SK-N-SH (cell line): ENCODE data around the gene NEU4. TPM values are rescaled to one million over a fixed set of nuclear protein-coding genes. Genes with fewer than 3 reads are reported as not detected.

Experiments
- CTCF ChIA-PET: fragments of 300-600, 350-600 bp; formaldehyde crosslinking; extraction: SDS; loops from one replicate; lab custom pipeline; 2021; lab: Yijun Ruan, JAX
- POLR2A ChIA-PET: fragments of 350-600 bp; sonication (Branson Sonifier 250); formaldehyde crosslinking; extraction: SDS; loops from one replicate; lab custom pipeline; 2020; ENCODE audit warnings: antibody characterized with exemption, inconsistent platforms; lab: Yijun Ruan, JAX
- DNase-seq: peaks from one replicate; pipeline ENCODE4 v3.0.0; 2012
- H2AFZ ChIP-seq: fragments of 200-600 bp; sonication (generic); 2 replicates; pipeline ENCODE4 v1.8.1; 2016; ENCODE audit warnings: antibody characterized with exemption, mild to moderate bottlenecking, low read depth
- H3F3A ChIP-seq: fragments of 200-600 bp; sonication (generic); replicated peaks from 2 replicates; pipeline ENCODE3; 2016; ENCODE audit warnings: antibody characterized with exemption, mild to moderate bottlenecking; ENCODE audit not compliant: insufficient read depth
- H3K27ac ChIP-seq, 2 experiments: fragments of 200-500 bp in 1 of 2; fragments of 200-600 bp in 1 of 2; sonication (Bioruptor generic) in 1 of 2; sonication (generic), shearing (Covaris generic) in 1 of 2; 2 replicates each; pipeline versions ENCODE4 v1.5.1 to v1.6.1; 2014 to 2016; ENCODE audit warnings: low read depth in 2 of 2, inconsistent platforms in 1 of 2, low read length in 1 of 2, mild to moderate bottlenecking in 1 of 2, mixed read lengths in 1 of 2
- H3K27me3 ChIP-seq: fragments of 200-600 bp; sonication (generic), shearing (Covaris generic); 2 replicates; pipeline ENCODE4 v1.6.1; 2016; ENCODE audit warnings: mixed run types; ENCODE audit not compliant: insufficient read depth
- H3K36me3 ChIP-seq, 2 experiments: fragments of 200-500 bp in 1 of 2; fragments of 200-600 bp in 1 of 2; sonication (Bioruptor generic) in 1 of 2; sonication (generic) in 1 of 2; replicated peaks in 1 of 2; 2 replicates each; pipeline versions ENCODE3 to v1.5.1; 2014 to 2016; ENCODE audit warnings: low read length in 1 of 2, mild to moderate bottlenecking in 1 of 2; ENCODE audit not compliant: insufficient read depth in 2 of 2, control insufficient read depth in 1 of 2
- H3K4me1 ChIP-seq, 2 experiments: fragments of 200-500 bp in 1 of 2; fragments of 200-600 bp in 1 of 2; sonication (Bioruptor generic) in 1 of 2; sonication (generic), shearing (Covaris generic) in 1 of 2; 2 replicates each; pipeline versions ENCODE4 v1.5.1 to v1.6.1; 2014 to 2016; ENCODE audit warnings: low read depth in 1 of 2, low read length in 1 of 2, mixed run types in 1 of 2; ENCODE audit not compliant: insufficient read depth in 2 of 2, control insufficient read depth in 1 of 2
- H3K4me2 ChIP-seq: fragments of 200-600 bp; sonication (generic), shearing (Covaris generic); 2 replicates; pipeline ENCODE4 v1.6.1; 2017; ENCODE audit warnings: mixed run types
- H3K4me3 ChIP-seq, 2 experiments: fragments of 200-500 bp in 1 of 2; fragments of 200-600 bp in 1 of 2; sonication (Bioruptor generic) in 1 of 2; sonication (generic), shearing (Covaris generic) in 1 of 2; 2 replicates each; pipeline versions ENCODE4 v1.5.1 to v1.8.1; 2014 to 2016; ENCODE audit warnings: low read depth in 2 of 2, inconsistent platforms in 1 of 2, low read length in 1 of 2, mild to moderate bottlenecking in 1 of 2, mixed read lengths in 1 of 2, moderate library complexity in 1 of 2
- H3K79me2 ChIP-seq: fragments of 200-600 bp; sonication (generic); 2 replicates; pipeline ENCODE4 v1.8.1; 2017; ENCODE audit warnings: mild to moderate bottlenecking; ENCODE audit not compliant: insufficient read depth
- H3K9ac ChIP-seq: fragments of 200-600 bp; sonication (generic); 2 replicates; pipeline ENCODE4 v1.6.1; 2017; ENCODE audit warnings: mixed run types
- H3K9me2 ChIP-seq: fragments of 200-600 bp; sonication (generic); 2 replicates; pipeline ENCODE4 v1.6.1; 2017; ENCODE audit warnings: mixed run types
- H3K9me3 ChIP-seq: fragments of 200-600 bp; sonication (generic); 2 replicates; pipeline ENCODE4 v1.6.1; 2017; ENCODE audit warnings: mixed run types, mild to moderate bottlenecking, moderate library complexity
- H4K20me1 ChIP-seq: fragments of 200-600 bp; sonication (generic); 2 replicates; pipeline ENCODE4 v1.6.1; 2017; ENCODE audit warnings: mild to moderate bottlenecking, mixed run types; ENCODE audit not compliant: insufficient read depth
- ELF1 ChIP-seq: IDR thresholded peaks from 2 replicates; pipeline ENCODE4 v1.4.0; 2012
- EP300 ChIP-seq, 2 experiments: IDR thresholded peaks; 2 replicates each; pipeline versions ENCODE4 v1.4.0 to v1.6.1; 2012; ENCODE audit warnings: borderline replicate concordance in 1 of 2, low read depth in 1 of 2, low read length in 1 of 2
- EZH2phosphoT487 ChIP-seq: fragments of 200-600 bp; sonication (generic); IDR thresholded peaks from 2 replicates; pipeline ENCODE4 v1.6.1; 2017; ENCODE audit warnings: low read depth, mixed run types, mild to moderate bottlenecking, antibody characterized with exemption, moderate library complexity, borderline replicate concordance
- GATA2 ChIP-seq: sonication (generic); formaldehyde crosslinking; IDR thresholded peaks from 2 replicates; pipeline ENCODE4 v1.5.0; 2020; ENCODE audit warnings: mild to moderate bottlenecking, missing genetic modification reagents
- JUND ChIP-seq: IDR thresholded peaks from 2 replicates; pipeline ENCODE4 v1.4.0; 2012
- MXI1 ChIP-seq: IDR thresholded peaks from 2 replicates; pipeline ENCODE4 v1.6.1; 2012; ENCODE audit warnings: mild to moderate bottlenecking, low read depth, low read length, improper control_type of control experiment
- SIN3A ChIP-seq: IDR thresholded peaks from 2 replicates; pipeline ENCODE4 v1.6.1; 2012; ENCODE audit warnings: low read depth, mild to moderate bottlenecking, low read length, moderate library complexity, borderline replicate concordance
- SMC3 ChIP-seq: IDR thresholded peaks from 2 replicates; pipeline ENCODE4 v1.6.1; 2012; ENCODE audit warnings: low read depth, low read length, improper control_type of control experiment
- TAF1 ChIP-seq: IDR thresholded peaks from 2 replicates; pipeline ENCODE4 v1.6.1; 2012; ENCODE audit warnings: low read depth, mild to moderate bottlenecking, low read length, moderate library complexity, borderline replicate concordance
- TEAD4 ChIP-seq: IDR thresholded peaks from 2 replicates; pipeline ENCODE4 v1.4.0; 2012; ENCODE audit warnings: mild to moderate bottlenecking, borderline replicate concordance; ENCODE audit not compliant: insufficient read depth
- YY1 ChIP-seq: IDR thresholded peaks from 2 replicates; pipeline ENCODE4 v1.4.0; 2012; ENCODE audit warnings: low read depth, mild to moderate bottlenecking
- WGBS: methylation state at CpG from one replicate; pipeline ENCODE4 v1.1.6; 2017; ENCODE audit warnings: low lambda C conversion rate; 5-methylcytosine and 5-hydroxymethylcytosine counted together
- polyA plus RNA-seq, 3 experiments: library from polyadenylated mRNA; depleted of rRNA; stranded (reverse); fragments of >200 nt; gene quantifications; 2 replicates each; pipeline ENCODE4 v1.2.3, GENCODE V29; 2012
- TF ChIP-seq, protein P1 (sequence below): IDR thresholded peaks from 2 replicates; pipeline ENCODE4; 2012
- TF ChIP-seq, protein P2 (sequence below): fragments of 150-350 bp; IDR thresholded peaks from 2 replicates; pipeline ENCODE4 v1.6.1; 2017; ENCODE audit warnings: antibody characterized with exemption, low read length, low read depth, borderline replicate concordance
- TF ChIP-seq, protein P3 (sequence below): IDR thresholded peaks from 2 replicates; pipeline ENCODE4 v1.6.1; 2012; ENCODE audit warnings: mild to moderate bottlenecking, low read depth, low read length, moderate library complexity

NEU4 gene
- polyA plus RNA-seq, 1 of the 3 experiments (the other 2 are of a cell fraction): 0.05 TPM

DNA sequence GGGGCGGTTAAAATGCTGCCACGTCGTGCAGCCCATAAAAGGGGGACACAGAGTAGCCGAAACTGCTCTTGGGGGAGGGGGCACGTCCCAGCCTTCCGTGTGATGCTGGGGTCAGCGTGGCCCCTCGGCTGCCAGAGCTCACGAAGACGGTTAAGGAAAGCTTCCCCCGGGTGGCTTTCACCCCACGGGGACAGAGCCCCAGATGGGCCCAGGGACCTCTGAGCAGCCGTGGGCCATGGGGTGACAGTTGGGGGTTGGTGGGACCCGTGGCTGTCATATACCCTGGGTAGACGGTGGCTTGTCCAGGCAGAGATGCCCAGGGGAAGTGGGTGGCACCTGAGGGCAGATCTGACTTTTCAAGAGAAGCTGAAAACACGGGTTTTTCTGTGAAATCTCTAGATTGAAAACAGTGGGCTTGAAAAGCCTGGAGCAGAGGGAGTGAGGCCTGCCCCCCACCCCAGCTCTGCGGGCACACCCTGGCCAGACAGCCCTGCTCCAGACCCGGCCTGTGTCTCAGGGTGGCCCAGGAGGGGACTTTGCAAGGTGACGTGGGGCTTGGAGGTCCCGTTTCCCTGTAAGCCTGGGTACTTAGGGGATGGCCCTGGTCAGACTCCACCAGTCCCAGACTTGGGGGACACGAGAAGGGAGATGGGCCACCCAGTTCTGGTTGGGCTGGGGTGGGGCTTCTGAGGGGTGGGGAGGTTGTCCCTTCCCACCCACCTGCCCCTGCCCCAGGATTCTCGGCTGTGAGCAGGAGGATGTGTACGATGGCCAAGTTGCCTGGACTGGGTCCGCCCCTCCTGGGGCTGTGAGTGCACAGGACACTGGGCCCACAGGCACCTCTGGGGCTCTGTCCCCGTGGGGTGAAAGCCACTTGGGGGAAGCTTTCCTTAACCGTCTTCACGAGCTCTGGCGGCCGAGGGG lies 652 bp downstream of the NEU4 start:
- H3K9me3 ChIP-seq: no peaks in the 10 kb centered on the region
- H3K4me3 ChIP-seq: no peak overlapping the region
- ChIA-PET CTCF (interaction anchor here (1.6 kb wide), 2 partner anchors 27 to 107 kb away, joined by 3 to 4 read pairs; no protein-coding TSS in a partner anchor), POLR2A (no interaction called here)
- H3K27me3 ChIP-seq: no peaks in the 10 kb centered on the region
- TF ChIP-seq ELF1: no peak
- no peak for TF ChIP-seq TEAD4
- TF ChIP-seq GATA2 (CRISPR knock-in tag): no peak
- TF ChIP-seq, protein P1, sequence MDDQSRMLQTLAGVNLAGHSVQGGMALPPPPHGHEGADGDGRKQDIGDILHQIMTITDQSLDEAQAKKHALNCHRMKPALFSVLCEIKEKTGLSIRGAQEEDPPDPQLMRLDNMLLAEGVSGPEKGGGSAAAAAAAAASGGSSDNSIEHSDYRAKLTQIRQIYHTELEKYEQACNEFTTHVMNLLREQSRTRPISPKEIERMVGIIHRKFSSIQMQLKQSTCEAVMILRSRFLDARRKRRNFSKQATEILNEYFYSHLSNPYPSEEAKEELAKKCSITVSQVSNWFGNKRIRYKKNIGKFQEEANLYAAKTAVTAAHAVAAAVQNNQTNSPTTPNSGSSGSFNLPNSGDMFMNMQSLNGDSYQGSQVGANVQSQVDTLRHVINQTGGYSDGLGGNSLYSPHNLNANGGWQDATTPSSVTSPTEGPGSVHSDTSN: no peak
- TF ChIP-seq, protein P2, sequence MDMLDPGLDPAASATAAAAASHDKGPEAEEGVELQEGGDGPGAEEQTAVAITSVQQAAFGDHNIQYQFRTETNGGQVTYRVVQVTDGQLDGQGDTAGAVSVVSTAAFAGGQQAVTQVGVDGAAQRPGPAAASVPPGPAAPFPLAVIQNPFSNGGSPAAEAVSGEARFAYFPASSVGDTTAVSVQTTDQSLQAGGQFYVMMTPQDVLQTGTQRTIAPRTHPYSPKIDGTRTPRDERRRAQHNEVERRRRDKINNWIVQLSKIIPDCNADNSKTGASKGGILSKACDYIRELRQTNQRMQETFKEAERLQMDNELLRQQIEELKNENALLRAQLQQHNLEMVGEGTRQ: no peak
- no peak for TF ChIP-seq SMC3
- TF ChIP-seq EZH2phosphoT487: no peak
- no peak for TF ChIP-seq YY1
- no peak for TF ChIP-seq EP300 (IDR thresholded peaks at IDR 0.05; ENCODE audit: borderline replicate concordance in 1 of 2, low read depth in 1 of 2, low read length in 1 of 2)
- no peak for TF ChIP-seq TAF1
- TF ChIP-seq JUND: no peak
- TF ChIP-seq, protein P3, sequence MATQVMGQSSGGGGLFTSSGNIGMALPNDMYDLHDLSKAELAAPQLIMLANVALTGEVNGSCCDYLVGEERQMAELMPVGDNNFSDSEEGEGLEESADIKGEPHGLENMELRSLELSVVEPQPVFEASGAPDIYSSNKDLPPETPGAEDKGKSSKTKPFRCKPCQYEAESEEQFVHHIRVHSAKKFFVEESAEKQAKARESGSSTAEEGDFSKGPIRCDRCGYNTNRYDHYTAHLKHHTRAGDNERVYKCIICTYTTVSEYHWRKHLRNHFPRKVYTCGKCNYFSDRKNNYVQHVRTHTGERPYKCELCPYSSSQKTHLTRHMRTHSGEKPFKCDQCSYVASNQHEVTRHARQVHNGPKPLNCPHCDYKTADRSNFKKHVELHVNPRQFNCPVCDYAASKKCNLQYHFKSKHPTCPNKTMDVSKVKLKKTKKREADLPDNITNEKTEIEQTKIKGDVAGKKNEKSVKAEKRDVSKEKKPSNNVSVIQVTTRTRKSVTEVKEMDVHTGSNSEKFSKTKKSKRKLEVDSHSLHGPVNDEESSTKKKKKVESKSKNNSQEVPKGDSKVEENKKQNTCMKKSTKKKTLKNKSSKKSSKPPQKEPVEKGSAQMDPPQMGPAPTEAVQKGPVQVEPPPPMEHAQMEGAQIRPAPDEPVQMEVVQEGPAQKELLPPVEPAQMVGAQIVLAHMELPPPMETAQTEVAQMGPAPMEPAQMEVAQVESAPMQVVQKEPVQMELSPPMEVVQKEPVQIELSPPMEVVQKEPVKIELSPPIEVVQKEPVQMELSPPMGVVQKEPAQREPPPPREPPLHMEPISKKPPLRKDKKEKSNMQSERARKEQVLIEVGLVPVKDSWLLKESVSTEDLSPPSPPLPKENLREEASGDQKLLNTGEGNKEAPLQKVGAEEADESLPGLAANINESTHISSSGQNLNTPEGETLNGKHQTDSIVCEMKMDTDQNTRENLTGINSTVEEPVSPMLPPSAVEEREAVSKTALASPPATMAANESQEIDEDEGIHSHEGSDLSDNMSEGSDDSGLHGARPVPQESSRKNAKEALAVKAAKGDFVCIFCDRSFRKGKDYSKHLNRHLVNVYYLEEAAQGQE: no peak
- TF ChIP-seq SIN3A: no peak
- no peak for TF ChIP-seq MXI1
- no peaks in the 10 kb centered on the region for H3K36me3 ChIP-seq
- H3K9me2 ChIP-seq: no peaks in the 10 kb centered on the region
- no peak overlapping the region for H3K4me2 ChIP-seq
- no peaks in the 10 kb centered on the region for H4K20me1 ChIP-seq
- no peak overlapping the region for H3K9ac ChIP-seq
- H3K4me1 ChIP-seq: peaks cover 2 to 41% of the 10 kb centered on the region in 2 experiments
- peak; percentile 32 for DNase-seq
- peak overlapping the region in 1 of 2 experiments; percentile 97; a peak in 2 of 4 replicates for H3K27ac ChIP-seq
- no peaks in the 10 kb centered on the region for H3K79me2 ChIP-seq
- WGBS: 74% methylated on average over 13 of the region's 29 CpGs
- no peak overlapping the region for H2AFZ ChIP-seq
- H3F3A ChIP-seq: no peaks in the 10 kb centered on the region
